ENCODE data around the gene NEO1.

The NEO1 gene

DNA sequence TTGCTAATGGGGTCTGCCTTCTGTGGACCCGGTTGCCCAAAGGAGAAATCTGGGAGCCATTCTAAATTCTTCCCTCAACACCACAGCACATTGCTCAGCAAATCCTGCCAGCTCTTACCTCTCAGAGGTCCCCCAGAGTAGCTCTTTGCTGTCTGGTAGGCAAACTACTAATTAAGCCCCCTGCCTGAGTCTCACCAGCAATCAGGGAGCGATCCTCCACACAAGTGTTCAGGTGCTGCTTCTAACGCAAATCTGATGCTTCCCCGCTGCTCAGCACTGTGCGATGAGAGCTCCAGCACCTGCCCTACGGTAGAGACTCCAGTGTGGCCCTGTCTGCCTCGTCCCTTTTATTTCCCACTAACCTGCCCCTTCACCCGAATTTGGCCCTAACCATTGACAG is 256.0 kb downstream of the NEO1 start:
- DNase-seq (ENCODE audit: low read depth in 3 of 3), result no peak

DNA sequence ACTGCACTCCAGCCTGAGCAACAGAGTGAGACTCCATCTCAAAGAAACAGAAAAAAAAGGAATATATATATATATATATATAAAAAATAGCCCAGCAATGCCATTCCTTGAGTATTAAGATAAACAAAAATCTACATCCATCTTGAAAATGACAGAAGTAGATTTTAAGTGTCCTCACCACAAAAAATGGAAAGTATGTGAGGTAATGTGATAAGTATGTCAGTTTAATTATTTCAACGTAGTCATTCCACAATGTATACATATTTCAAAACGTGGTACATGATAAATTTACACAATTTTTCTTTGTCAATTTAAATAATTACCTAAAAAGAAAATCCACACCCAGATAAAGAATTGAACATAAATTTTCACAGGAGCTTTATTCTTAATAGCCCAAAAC is 261.6 kb downstream of the NEO1 start:
- no peak for DNase-seq (ENCODE audit: low read depth in 3 of 3)

DNA sequence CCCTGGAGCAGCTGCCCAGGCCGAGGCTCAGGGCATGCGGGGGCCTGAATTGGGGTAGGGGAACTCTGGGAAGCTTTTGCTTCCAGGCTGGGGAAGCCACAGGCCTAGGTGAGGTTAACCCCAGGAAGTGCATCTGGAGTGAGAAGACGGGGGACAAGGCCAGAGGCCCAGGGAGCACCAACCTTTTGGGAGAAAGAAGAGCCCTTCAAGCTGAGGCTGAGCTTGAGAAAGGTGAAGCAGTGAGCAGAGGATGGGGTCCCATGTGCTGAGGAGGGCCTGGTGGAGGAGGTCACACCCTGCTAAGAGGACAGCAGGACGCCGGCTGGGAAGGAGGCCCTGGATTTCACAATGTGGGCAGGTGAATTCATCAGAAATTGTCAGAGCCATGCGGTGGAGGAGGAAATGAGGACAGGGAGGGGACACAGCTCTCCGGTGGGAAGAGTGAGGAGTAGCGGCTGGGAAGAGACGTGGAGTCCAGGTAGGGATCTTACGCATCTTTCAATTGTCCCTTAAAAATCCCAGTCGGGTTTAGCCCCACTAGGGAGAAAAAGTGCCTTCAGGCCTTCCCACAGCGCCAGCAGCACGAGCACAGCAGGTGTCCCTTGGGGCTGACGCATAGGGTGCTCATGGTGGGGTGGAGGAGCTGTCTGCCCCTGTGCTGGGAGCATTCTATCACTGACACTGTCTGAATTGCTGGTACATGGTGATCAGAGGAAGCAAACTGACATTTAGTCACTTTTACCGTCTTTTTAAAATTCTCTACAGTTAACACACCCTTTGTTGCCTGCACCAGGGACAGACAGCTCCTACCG is 265.6 kb downstream of the NEO1 start:
- no peak for DNase-seq (ENCODE audit: low read depth in 3 of 3)

DNA sequence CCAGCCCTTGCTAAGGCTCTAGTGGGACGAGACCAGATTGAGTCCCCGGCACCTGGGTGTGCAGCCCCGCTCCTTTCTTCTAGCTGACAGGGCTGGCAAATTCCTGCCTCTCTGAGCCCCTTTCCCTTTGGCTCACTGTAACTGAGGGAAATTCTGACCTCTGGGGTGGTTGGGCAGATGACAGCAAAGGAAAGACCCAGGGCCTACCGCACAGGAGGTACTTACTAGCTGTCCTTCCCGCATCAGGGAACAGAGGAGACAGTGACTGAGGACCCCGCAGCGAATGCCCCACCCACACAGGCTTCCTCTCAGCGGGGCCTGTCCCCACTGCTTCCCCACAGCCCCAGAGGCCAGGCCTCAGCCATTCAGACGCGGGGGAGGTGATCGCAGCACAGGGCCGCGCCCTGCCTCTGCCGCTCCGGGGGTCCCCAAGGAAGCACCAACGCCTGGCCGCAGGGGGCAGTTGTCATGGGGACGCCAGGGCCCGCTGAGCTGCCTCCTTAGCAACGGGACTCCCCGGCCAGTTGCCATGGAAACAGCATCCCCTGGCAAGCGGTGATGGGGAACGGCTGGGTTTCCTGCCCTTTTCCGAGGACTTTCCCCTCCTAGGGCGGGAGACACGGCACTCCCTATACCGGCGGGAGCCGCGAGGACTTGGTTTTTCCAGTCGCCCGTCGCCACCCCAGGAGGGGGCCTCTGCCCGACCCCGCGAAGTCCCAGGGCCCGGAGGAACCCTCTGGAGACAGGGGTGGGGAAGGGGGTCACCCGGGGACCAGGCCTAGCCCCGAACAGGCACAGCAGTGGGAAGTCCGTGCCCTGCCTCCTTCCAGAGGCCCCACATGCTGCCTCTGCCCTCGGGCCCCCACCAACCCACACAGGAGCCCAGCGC is 266.4 kb downstream of the NEO1 start:
- no peak for DNase-seq (ENCODE audit: low read depth in 3 of 3)

DNA sequence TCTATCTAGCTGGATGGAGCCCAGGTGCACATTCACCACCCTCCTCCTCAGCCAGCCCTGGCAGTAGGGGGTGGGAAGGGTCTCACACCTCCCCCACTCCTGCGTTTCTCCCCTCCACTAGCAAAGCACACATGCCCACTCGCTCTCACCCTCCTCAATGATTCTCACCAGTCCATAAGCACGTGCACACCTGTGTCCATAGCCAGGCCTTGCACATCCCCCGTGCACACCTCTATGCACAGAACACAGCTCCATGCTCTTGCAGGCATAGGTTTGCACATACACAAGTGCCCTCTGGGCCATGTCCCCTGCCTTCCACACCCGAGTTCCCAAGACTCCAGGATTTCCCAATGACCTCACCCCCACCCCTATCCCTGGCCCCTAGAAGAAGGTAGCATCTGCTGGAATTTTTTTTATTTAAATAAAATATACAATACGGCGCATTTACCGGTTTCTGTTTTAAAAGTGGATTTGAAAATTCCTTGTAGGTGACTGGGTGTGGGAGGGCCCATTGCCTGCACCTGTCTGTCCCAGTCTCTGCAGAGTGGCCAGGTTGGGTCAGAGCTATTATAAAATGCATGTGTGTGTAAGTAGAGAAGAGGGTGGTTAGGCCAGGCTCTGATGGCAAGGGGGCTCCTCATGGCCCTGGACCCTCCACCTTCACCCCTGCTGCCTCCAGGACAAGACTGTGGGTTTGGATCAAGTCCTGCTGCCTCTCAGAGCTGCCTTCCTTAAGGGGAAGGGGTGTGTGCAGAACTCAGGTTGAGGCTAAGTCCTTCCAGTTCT is 267.4 kb downstream of the NEO1 start:
- DNase-seq (ENCODE audit: low read depth in 3 of 3), result no peak

DNA sequence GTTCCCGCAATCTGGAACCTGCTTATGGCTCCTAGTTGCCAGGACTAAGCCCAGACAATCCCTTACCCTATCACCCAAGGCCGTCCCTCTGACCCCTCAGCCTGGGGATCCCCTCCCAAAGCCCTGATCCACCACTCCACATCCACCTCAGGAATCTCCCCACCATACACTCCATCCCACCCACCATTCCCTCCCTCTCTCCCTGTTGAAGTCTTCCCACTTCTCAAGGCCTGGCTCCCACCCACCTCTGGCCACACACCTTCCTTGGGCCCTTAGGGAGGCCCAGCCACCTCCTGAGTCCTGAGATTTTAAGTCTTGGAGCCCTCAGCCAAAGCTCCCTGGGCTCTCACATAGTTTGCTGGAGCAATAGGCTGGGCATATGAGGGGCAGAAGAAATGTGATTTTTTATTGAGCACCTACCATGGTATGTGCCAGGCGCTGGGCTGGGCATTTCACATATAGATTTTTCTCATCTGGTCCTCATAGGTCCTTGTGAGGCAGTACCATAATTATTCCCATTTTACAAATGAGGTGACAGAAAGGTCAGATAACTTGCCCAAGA is 268.4 kb downstream of the NEO1 start:
- DNase-seq (ENCODE audit: low read depth in 3 of 3), result no peak

DNA sequence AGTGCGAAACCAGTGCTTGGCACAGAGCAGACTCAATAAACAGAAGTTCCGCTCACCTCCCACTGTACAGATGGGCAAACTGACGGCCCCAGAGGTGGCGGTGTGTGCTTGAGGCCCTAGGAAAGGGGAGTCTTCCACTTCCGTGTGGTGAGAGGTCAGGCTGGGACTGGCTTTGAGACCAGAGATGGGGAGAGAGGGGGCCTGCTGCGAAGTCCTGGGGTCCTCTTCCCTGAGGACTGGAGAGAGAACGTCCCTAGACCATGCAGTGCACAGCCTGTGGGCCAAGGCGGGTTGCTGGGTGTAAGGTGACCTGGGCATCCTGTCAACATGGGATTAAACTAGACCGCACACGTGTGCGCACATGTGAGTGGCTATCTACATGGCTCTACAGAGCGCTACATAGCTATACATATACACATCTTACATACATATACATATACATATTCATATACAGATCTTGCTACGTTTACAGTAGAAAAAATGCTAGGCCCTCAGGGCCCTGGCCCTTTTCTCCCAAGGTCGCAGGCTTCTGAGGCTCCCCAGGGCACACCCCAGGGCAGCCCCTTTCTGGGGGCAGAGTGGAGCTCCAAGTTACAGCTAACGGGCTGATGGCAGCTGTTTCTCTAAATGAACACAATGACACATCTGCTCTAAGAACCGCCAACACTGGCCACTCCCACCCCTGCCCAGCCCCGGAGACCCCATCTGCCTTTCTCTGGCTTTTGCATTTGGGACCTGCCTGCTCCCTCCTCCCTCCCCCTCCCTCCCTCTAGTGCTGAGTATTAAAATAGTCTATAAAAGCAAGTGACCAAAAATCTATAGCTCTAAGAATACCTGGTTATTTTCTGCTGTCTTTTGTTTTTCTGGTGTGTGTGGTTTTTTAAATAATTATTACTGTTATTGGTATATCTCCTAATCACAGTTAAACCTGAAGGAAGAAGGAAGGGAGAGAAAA is 269.5 kb downstream of the NEO1 start:
- no peak for DNase-seq (ENCODE audit: low read depth in 3 of 3)

DNA sequence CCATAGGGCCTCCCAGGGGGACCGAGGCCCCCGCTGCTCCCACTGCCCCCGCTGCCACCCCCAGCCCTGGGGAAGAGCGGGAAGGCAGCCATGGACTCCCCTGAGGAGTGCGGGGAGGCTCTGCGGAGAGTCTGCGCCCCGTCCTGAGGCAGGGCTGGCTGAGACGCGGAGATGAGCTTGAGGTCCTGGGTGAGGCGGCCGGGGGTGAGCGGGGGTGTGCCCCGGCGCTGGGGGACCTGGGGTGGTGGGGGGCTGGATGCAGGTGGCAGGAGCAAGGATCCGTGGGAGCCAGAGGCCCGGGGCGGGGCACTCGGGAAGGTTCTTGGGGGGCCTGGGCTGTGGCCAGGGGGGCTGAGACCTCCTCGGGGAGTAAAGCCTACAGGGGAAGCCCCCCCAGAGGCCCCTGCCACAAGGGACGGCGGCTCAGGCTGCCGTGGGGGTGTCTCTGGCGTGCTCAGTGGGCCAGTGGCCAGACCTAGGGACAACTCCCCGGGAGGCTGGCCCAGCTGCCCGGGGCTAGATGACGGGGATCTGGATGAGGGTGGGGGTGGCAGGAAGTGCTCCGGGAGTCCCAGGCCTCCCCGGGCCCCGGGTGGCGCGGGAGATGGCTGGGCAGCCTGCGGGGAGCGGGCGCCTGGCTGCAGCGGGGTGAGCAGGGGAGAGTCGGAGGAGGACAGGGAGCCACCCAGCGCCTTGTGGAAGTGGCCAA is 270.6 kb downstream of the NEO1 start:
- no peak for DNase-seq (ENCODE audit: low read depth in 3 of 3)

DNA sequence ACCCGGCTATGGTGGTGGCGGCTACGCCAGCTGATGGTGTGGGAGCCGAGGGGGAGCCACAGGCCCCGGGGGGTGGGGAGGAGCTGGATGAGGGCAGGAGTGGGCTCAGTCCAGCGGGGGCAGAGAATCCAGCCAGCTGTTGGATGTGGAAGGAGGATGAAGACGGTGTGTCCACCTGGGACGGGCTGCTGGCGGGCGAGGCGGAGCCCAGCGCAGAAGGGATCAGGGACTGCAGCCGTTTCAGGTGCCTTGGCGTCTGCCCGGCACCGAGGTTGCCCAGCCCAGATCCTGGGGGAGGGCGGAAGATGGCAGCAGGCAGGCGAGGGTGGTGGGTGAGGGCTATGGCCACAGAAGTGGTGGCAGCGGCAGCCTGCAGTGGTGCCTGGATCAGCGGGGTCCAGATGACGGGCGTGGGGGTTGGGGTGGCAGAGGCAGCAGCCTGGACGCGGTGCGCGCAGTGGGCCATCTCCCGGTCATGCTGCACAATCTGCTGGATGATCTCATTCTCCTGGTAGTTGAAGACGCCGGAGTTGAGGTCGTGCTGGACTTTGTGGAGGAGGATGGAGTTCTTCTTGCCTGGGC is 271.2 kb downstream of the NEO1 start:
- no peak for DNase-seq (ENCODE audit: low read depth in 3 of 3)

DNA sequence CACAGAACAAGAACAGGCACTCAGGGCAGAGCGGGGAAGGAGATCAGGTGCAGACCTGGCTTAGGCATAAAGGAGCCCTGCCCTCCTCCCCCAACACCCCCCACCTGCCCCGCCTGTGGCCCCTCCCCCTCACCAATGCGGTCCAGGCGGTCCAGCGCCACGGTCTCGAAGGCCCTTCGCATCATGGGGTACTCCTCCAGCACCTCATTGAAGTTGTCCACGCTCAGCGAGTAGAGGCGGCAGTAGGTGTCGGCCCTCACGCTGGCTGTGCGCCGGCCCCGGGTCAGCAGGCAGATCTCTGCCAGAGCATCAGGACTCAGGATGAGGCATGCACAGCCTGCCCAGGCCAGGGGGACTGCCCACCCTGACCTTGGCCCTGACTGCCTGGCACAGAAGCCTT is 271.7 kb downstream of the NEO1 start:
- DNase-seq (ENCODE audit: low read depth in 3 of 3), result no peak

DNA sequence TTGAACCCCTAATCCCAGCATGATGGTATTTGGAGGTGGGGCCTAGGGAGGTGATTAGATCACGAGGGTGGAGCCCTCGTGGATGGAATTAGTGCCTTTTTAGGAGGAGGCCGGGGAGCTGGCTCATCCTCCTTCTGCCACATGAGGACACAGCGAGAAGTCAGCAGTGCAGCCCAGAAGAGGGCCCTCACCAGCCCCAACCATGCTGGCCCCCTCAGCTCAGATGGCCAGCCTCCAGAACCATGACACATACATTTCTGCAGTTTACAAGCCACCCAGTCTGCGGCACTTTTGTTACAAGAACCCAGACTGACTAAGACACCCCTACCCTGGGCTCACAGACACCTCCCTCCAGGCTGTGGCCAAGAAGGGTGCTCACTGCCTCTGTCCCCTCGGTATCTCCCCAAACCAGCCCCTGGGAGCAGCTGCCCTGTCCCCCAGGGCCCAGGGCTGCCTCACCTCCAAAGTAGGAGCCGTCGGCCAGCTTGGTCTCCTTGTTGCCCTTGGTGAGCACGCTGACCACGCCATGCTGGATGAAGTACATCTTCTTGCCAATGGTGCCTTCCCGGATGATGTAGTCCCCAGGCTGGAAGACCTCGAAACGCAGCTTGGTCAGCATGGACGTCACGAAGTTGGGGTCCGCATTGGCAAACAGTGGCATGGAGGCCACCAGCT is 272.4 kb downstream of the NEO1 start:
- DNase-seq (ENCODE audit: low read depth in 3 of 3), result no peak

DNA sequence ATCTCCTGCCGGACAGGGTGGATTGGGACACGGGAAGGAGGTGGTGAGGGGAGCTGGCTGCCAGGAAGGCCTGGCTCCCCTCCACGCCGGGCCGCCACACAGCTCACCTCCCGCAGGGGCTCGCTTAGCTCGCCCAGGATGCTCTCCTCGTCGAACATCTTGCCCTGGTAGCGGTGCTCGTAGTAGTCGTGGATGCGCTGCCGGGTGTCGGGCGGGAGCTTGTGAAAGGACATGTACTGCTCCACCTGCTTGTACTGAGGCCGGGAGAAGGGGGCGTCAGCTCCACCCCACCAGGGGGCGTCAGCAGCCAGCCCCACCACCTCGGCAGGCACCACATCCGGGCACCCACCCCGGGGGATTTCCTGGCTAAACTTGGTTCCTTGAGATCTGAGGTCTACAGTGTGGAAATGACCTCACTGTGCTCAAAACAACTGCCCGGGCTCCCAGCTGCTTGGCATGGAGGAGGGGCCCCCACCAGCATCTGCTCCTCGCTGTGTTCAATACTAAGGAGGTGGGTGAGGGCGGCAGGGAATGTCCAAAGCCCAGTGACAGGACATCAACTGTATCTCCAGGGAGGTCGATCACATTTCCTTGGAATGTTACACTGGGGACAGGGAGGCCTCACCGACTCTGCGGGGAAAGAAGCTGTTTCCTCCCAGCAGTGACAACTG is 273.1 kb downstream of the NEO1 start:
- DNase-seq (ENCODE audit: low read depth in 3 of 3), result no peak

DNA sequence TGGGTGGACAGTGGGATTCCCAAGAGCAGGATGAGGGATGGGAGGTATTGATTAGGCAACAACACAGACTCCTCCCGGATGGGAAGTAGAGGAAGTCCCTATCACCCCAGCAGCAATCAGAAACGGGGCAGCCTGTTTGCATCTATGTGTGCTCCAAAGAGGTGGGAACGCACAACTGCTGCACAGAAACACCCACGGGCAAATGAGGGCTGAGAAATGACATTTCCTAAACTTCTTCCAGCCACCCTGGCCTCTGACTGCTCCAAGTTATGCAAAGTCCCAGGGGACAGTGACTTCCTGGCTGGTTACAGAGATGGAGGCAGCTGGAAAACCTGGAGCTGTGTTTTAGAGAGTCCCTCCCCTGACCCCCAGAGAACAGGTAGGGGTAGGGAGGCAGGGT is 273.9 kb downstream of the NEO1 start:
- DNase-seq (ENCODE audit: low read depth in 3 of 3), result no peak

DNA sequence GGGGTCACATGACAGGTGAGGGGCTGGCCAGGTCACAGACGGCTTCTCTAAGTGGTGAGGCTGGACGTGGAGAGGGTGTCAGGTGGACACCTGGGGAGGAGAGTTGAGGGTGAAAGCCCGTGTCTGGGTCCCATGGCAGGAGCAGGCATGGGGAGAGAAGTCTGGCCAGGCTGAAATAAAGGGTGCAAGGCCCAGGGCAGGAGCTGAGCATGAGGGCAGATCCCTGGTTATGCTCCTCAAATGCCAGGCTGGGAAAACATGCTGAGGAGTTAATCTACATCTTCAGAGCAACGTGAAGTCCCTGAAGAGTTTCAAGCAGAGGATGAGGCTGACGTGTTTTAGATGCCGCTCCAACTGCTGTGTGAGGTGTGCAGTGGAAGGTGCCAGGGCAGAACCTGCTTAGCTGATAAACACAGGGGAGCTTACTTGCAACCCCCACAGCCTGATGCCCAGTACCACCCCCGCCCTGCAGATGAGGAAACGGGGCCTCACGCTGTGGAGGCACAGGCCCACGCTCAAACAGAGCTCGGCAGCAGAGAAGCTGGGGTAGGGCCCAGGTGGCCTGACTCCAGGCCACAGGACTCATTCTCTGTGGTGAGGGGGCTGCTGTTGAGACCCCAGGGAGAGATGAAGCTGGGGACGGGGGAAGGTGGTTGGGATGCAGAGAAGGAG is 276.0 kb downstream of the NEO1 start:
- no peak for DNase-seq (ENCODE audit: low read depth in 3 of 3)

DNA sequence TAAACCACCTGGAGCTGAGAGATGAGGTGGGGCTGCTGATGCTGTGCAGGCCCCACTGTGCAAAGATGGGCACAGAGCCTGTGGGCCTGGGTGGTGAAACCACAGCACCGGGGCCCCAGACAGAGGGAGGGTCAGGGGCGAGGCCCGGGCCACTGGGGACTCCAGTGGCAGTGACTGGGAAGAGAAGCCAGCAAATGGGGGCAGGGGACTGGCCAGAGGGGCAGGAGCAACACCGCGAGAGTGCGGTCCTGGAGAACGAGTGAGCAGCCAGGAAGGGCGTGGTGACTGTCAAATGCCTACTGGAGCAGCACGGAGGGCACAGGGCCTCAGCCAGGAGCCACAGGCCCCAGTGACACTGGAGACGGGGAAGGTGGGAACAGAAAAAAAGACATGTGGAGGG is 276.7 kb downstream of the NEO1 start:
- no peak for DNase-seq (ENCODE audit: low read depth in 3 of 3)

DNA sequence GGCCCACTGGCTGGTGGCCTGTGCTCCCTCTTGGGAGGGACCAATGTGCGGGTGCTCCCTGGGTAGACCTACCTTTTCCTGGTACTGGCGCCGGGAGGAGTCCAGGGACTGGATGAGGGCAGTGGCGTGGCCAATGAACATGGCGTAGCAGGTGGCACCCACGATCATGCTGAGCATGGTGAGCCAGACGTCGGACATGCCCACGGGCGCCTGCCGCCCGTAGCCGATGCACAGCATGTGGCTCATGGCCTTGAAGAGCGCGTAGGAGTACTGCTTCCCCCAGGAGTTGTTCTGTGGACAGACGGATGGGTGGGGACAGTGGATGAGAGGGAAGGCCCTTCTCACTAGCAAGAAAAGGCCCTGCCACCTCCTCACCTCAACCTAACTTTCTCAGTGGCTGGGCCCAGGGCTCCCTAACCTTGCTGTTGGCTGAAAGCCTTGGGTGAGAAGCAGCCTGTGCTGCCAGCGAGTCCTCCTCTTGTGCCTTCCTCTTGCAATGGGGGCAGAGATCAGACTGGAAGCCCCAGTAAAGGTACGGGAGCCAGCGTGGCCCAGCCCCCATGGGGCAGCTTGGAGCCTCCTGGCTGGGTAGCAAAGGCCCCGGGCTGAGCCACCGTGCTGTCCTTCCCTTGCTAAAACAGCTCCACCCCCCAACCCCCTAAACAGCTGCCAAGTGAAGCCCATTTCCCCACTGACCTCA is 277.4 kb downstream of the NEO1 start:
- DNase-seq (ENCODE audit: low read depth in 3 of 3), result no peak

All from stimulated activated CD4-positive, alpha-beta T cell treated with anti-CD3 and anti-CD28 coated beads, TNF-alpha, amount 100 ng/mL, for 48 hours (primary cell).